CD4-positive, CD25-positive, alpha-beta regulatory T cell (primary cell): ENCODE data around the gene POMT1. TPM values are rescaled to one million over a fixed set of nuclear protein-coding genes. Genes with fewer than 3 reads are reported as not detected.
A peak's percentile ranks its signal among the peaks of the same experiment; 100 is the strongest.

Experiments used
- ATAC-seq, 2 donors: fragments of 150-1000 bp; cut with Tn5 transposase; one replicate each; pipeline ENCODE4 v1.10.0; 2021; ENCODE audit warnings: low read depth in 2 of 2, moderate number of reproducible peaks in 2 of 2, moderate library complexity in 1 of 2
- DNase-seq, 3 donors: peaks; one replicate each; pipeline versions ENCODE4 v3.0.0 to v3.0.0-alpha.2; 2012 to 2022; ENCODE audit warnings: mixed read lengths in 1 of 3
- H3K27ac ChIP-seq: one replicate; pipeline ENCODE4 v1.7.0; 2013; ENCODE audit warnings: mild to moderate bottlenecking, low read length; ENCODE audit not compliant: insufficient read depth, poor library complexity, severe bottlenecking
- H3K27me3 ChIP-seq: one replicate; pipeline ENCODE4 v1.7.0; 2013; ENCODE audit warnings: low read length; ENCODE audit not compliant: control insufficient read depth, insufficient read depth
- H3K36me3 ChIP-seq: one replicate; pipeline ENCODE4 v1.7.0; 2013; ENCODE audit warnings: mild to moderate bottlenecking, low read length, moderate library complexity; ENCODE audit not compliant: control insufficient read depth, insufficient read depth
- H3K4me1 ChIP-seq: 2 replicates; pipeline ENCODE4 v1.7.0; 2013; ENCODE audit warnings: mild to moderate bottlenecking, low read length; ENCODE audit not compliant: insufficient read depth, control insufficient read depth, poor library complexity, severe bottlenecking
- H3K4me3 ChIP-seq: one replicate; pipeline ENCODE4 v1.7.0; 2013; ENCODE audit warnings: low read depth, mild to moderate bottlenecking, low read length, moderate library complexity
- H3K9me3 ChIP-seq, 2 experiments: 1 replicate in 1 of 2; 2 replicates in 1 of 2; pipeline ENCODE4 v1.7.0; 2013; ENCODE audit warnings: low read length in 2 of 2, mild to moderate bottlenecking in 1 of 2, moderate library complexity in 1 of 2; ENCODE audit not compliant: control insufficient read depth in 2 of 2
- H3K27ac Mint-ChIP-seq, 3 donors: one replicate each; pipeline ENCODE4 v1.8.0; 2020 to 2022; ENCODE audit warnings: mild to moderate bottlenecking in 3 of 3, mixed read lengths in 3 of 3, moderate library complexity in 2 of 3
- H3K27me3 Mint-ChIP-seq: one replicate; pipeline ENCODE4 v1.8.0; 2022; ENCODE audit warnings: mild to moderate bottlenecking, mixed read lengths
- H3K36me3 Mint-ChIP-seq: one replicate; pipeline ENCODE4 v1.8.0; 2020; ENCODE audit warnings: mixed read lengths
- H3K4me1 Mint-ChIP-seq, 4 donors: one replicate each; pipeline ENCODE4 v1.8.0; 2020 to 2022; ENCODE audit warnings: mixed read lengths in 4 of 4, mild to moderate bottlenecking in 1 of 4
- H3K4me3 Mint-ChIP-seq, 4 donors: one replicate each; pipeline ENCODE4 v1.8.0; 2020 to 2022; ENCODE audit warnings: mild to moderate bottlenecking in 4 of 4, mixed read lengths in 4 of 4, moderate library complexity in 3 of 4
- H3K9me3 Mint-ChIP-seq, 7 donors: one replicate each; pipeline ENCODE4 v1.8.0; 2020 to 2022; ENCODE audit warnings: mixed read lengths in 7 of 7, mild to moderate bottlenecking in 3 of 7, moderate library complexity in 2 of 7
- polyA plus RNA-seq, 4 donors: library from polyadenylated mRNA; unstranded; fragments of 300-500 nt; fragmentation: Illumina TruSeq; gene quantifications; one replicate each; pipeline ENCODE4 v1.2.3, GENCODE V29; 2021
- total RNA-seq: library from RNA; stranded (reverse); gene quantifications from one replicate; pipeline ENCODE4 v1.2.3, GENCODE V29; 2022

Gene POMT1
- total and polyA plus RNA-seq, 5 donors from 2014 or later: 13.2 to 52.3 (median 15.5) TPM

DNA sequence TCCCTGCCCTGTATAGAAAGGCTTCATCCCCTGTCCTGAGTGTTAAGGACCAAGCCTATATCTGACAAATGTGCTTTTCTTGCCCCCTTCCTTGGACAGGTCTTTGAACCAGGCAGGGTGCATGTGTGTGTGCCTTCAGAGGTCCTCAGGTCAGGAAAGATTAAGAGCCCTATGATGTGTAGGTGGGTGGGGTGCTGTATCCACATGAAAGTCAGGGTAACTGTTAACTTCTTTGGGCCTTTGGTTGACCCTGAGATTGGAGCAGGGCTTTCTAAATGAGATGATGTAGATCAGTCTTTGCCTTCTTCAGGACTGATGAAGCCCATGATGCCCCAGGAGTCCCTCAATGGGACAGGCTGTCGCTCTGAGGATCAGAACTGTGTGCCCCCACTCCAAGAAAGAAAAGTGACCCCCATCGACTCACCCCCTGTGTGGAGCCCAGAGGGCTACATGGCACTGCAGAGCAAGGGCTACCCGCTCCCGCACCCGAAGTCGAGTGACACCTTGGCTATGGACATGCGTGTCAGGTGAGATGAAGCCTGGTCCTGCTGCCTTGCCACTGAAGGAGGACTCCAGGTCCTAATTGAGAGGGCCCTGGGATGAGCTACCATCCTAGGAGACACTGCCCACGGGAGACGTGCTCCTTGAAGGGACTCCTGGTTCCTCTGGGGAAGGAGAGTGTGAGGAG is 29.4 kb upstream of the POMT1 start:
- Mint-ChIP-seq H3K27ac (peak overlapping the region in 2 of 3 donors; percentile 32 to 73), H3K36me3 (peaks cover 36% of the 10 kb centered on the region), H3K9me3 (no peaks in the 10 kb centered on the region), H3K27me3 (no peaks in the 10 kb centered on the region), H3K4me1 (peaks cover 0 to 11% (median 8%) of the 10 kb centered on the region in 4 donors), H3K4me3 (no peak overlapping the region)
- no peaks in the 10 kb centered on the region for H3K27me3 ChIP-seq
- H3K27ac ChIP-seq: no peak overlapping the region
- H3K4me3 ChIP-seq: no peak overlapping the region
- H3K4me1 ChIP-seq: no peaks in the 10 kb centered on the region
- ATAC-seq: no peak
- peaks cover 96% of the 10 kb centered on the region for H3K36me3 ChIP-seq
- DNase-seq: no peak
- no peaks in the 10 kb centered on the region for H3K9me3 ChIP-seq

DNA sequence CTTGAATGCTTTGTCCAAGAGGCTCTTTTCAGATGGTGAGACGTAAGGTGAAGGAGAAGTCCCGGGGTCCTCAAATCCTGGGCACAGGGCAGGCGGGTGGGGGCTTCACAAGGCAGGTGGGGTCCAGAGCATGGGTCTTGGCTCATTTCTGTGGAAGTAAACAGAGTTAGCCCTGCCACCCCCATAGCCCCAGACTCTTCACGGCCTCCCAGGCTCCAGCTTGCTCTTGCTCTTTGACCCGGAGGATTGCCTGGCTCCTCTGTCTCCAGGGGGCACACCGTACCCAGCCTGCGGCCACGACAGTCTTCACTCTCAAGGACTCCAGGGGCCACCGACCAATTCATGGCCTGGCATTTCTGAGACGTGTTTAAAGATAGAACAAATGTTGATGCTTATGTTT is 28.8 kb upstream of the POMT1 start:
- H3K4me1 Mint-ChIP-seq: peaks cover 0 to 12% (median 8%) of the 10 kb centered on the region in 4 donors
- DNase-seq (no peak), ATAC-seq (no peak)
- H3K9me3 Mint-ChIP-seq: no peaks in the 10 kb centered on the region
- no peaks in the 10 kb centered on the region for H3K27me3 Mint-ChIP-seq
- H3K4me3 Mint-ChIP-seq: no peak overlapping the region
- Histone ChIP-seq H3K9me3 (no peaks in the 10 kb centered on the region), H3K4me1 (no peaks in the 10 kb centered on the region), H3K36me3 (peaks cover 96% of the 10 kb centered on the region), H3K4me3 (no peak overlapping the region), H3K27me3 (no peaks in the 10 kb centered on the region), H3K27ac (no peak overlapping the region)
- H3K36me3 Mint-ChIP-seq: peaks cover 39% of the 10 kb centered on the region
- H3K27ac Mint-ChIP-seq: no peak overlapping the region

DNA sequence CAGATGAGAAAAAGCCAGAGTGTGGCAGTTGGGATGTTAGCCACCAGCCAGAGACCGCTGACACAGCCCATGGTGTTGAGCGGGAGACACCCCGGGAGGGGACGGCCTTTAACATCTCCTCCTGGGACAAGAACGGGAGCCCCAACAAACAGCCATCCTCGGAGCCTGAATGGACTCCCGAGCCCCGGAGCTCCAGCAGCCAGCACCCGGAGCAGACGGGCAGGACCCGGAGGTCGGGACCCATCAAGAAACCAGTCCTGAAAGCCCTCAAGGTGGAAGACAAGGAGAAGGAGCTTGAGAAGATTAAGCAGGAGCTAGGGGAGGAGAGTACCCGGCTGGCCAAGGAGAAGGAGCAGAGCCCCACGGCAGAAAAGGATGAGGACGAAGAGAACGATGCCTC is 28.0 kb upstream of the POMT1 start:
- peaks cover 40% of the 10 kb centered on the region for H3K36me3 Mint-ChIP-seq
- H3K4me1 ChIP-seq: no peaks in the 10 kb centered on the region
- H3K27ac ChIP-seq: no peak overlapping the region
- no peak for ATAC-seq
- H3K4me3 ChIP-seq: no peak overlapping the region
- no peak overlapping the region for H3K4me3 Mint-ChIP-seq
- peak overlapping the region in 1 of 3 donors; percentile 82 for H3K27ac Mint-ChIP-seq
- H3K27me3 Mint-ChIP-seq: no peaks in the 10 kb centered on the region
- peaks cover 97% of the 10 kb centered on the region for H3K36me3 ChIP-seq
- DNase-seq: no peak
- peaks cover 0 to 12% (median 8%) of the 10 kb centered on the region in 4 donors for H3K4me1 Mint-ChIP-seq
- no peaks in the 10 kb centered on the region for H3K9me3 Mint-ChIP-seq
- no peaks in the 10 kb centered on the region for H3K27me3 ChIP-seq
- H3K9me3 ChIP-seq: no peaks in the 10 kb centered on the region

DNA sequence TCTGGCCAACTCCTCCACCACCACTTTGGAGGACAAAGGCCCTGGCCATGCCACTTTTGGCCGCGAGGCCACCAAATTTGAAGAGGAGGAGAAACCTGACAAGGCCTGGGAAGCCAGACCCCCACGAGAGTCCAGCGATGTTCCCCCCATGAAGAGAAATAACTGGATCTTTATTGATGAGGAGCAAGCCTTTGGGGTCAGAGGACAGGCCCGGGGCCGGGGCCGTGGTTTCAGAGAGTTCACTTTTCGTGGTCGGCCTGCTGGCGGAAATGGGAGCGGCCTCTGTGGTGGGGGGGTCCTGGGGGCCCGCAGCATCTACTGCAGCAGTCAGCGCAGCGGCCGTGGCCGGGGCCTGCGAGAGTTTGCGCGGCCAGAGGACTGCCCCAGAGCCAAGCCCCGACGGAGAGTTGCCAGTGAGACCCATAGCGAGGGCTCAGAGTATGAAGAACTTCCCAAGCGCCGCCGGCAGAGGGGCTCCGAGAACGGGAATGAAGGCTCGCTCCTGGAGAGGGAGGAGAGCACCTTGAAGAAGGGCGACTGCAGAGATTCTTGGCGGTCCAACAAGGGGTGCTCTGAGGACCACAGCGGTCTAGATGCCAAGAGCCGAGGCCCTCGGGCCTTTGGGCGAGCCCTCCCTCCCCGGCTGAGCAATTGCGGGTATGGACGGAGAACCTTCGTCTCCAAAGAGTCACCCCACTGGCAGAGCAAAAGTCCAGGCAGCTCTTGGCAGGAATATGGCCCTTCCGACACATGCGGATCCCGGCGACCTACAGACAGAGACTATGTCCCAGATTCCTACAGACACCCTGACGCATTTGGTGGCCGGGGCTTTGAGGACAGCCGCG is 27.4 kb upstream of the POMT1 start:
- Histone ChIP-seq H3K36me3 (peaks cover 97% of the 10 kb centered on the region), H3K27me3 (no peaks in the 10 kb centered on the region), H3K4me3 (no peak overlapping the region), H3K4me1 (no peaks in the 10 kb centered on the region), H3K27ac (no peak overlapping the region), H3K9me3 (no peaks in the 10 kb centered on the region)
- DNase-seq (no peak), ATAC-seq (no peak)
- no peaks in the 10 kb centered on the region for H3K27me3 Mint-ChIP-seq
- H3K36me3 Mint-ChIP-seq: peaks cover 34% of the 10 kb centered on the region
- H3K4me1 Mint-ChIP-seq: peaks cover 0 to 11% (median 7%) of the 10 kb centered on the region in 4 donors
- no peaks in the 10 kb centered on the region for H3K9me3 Mint-ChIP-seq
- peak overlapping the region in 1 of 4 donors; percentile 38 for H3K4me3 Mint-ChIP-seq
- peak overlapping the region in 1 of 3 donors; percentile 82 for H3K27ac Mint-ChIP-seq

DNA sequence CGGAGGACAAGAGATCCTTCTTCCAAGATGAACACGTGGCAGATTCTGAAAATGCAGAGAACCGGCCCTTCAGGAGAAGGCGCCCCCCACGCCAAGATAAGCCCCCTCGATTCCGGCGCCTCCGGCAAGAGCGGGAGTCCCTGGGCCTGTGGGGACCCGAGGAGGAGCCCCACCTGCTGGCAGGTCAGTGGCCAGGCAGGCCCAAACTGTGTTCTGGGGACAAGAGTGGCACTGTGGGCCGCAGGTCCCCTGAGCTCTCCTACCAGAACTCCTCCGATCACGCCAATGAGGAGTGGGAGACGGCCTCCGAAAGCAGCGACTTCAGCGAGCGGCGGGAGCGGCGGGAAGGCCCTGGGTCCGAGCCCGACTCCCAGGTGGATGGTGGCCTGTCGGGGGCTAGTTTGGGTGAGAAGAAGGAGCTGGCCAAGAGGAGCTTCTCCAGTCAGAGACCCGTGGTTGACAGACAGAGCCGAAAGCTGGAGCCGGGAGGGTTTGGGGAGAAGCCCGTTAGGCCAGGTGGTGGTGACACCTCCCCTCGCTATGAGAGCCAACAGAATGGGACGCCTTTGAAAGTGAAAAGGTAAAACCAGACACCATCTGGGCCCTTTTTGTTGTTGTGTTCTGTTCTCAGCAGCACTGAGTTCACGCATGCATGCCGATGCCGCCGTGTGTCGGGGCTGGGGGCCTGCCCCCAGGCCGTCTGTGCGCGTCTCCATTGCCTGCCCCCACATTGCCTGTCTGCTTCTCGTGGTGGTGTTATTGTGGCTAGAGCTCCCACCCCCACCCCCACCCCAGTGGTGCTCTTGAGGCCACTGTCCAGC is 26.6 kb upstream of the POMT1 start:
- no peak for DNase-seq
- Histone ChIP-seq H3K27me3 (no peaks in the 10 kb centered on the region), H3K36me3 (peaks cover 93% of the 10 kb centered on the region), H3K27ac (no peak overlapping the region), H3K4me1 (no peaks in the 10 kb centered on the region), H3K4me3 (no peak overlapping the region), H3K9me3 (no peaks in the 10 kb centered on the region)
- H3K4me1 Mint-ChIP-seq: peaks cover 0 to 11% (median 4%) of the 10 kb centered on the region in 4 donors
- no peak overlapping the region for H3K27ac Mint-ChIP-seq
- peaks cover 30% of the 10 kb centered on the region for H3K36me3 Mint-ChIP-seq
- H3K9me3 Mint-ChIP-seq: no peaks in the 10 kb centered on the region
- no peak for ATAC-seq
- no peak overlapping the region for H3K4me3 Mint-ChIP-seq
- H3K27me3 Mint-ChIP-seq: no peaks in the 10 kb centered on the region

DNA sequence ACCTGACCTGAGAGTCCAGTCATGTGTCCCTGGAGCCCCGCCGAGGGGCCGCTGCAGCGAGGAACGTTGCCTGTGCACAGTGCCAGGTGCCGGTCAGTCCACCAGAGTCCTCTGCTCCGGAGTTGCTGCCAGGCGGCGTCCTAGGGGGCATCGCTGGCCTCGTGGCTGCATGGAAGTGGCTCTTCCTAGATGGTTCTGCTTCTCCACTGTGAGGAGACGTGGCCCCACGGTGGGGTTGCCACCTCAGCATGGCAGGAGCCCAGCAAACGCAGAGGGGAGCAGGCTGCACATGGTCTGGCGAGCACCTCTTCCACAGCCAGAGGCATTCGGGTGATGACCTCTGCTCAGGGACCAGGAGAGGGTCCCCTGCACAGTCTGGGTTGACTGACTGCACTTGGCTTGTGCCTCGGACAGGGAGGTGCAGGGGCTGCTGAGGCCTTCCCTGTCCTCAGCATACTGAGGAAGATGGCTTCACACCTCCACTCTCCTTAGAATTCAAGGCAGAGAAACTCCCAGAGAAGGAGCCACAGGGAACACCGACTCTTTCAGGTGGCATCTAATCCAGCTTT is 25.9 kb upstream of the POMT1 start:
- Mint-ChIP-seq H3K36me3 (peaks cover 31% of the 10 kb centered on the region), H3K27me3 (no peaks in the 10 kb centered on the region), H3K27ac (no peak overlapping the region), H3K9me3 (no peaks in the 10 kb centered on the region), H3K4me3 (no peak overlapping the region), H3K4me1 (peaks cover 0 to 5% (median 4%) of the 10 kb centered on the region in 4 donors)
- no peaks in the 10 kb centered on the region for H3K27me3 ChIP-seq
- H3K4me3 ChIP-seq: no peak overlapping the region
- peaks cover 93% of the 10 kb centered on the region for H3K36me3 ChIP-seq
- peak in 1 of 3 donors; percentile 0 for DNase-seq
- H3K4me1 ChIP-seq: no peaks in the 10 kb centered on the region
- no peak for ATAC-seq
- H3K9me3 ChIP-seq: no peaks in the 10 kb centered on the region
- no peak overlapping the region for H3K27ac ChIP-seq

DNA sequence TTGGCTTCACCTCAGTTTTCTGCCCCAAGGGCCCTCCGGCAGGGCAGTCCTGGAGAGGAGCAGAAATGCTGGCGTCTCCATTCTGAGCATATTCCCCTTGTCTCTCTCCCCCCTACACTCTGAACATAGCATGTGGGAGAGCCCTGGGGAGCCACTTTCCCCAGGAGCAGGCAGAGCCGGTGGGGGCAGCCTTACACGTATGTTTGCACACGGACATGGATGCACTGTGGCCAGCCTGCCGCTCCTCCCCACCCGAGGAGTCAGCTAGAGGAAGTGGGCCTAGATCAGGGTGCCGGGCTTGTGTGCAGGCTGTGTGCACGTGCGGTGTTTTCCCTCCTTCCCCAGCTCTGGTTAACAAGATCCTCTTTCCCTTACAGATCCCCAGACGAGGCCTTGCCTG is 25.4 kb upstream of the POMT1 start:
- Histone ChIP-seq H3K36me3 (peaks cover 93% of the 10 kb centered on the region), H3K4me1 (no peaks in the 10 kb centered on the region), H3K27me3 (no peaks in the 10 kb centered on the region), H3K4me3 (no peak overlapping the region), H3K27ac (no peak overlapping the region), H3K9me3 (no peaks in the 10 kb centered on the region)
- peaks cover 36% of the 10 kb centered on the region for H3K36me3 Mint-ChIP-seq
- no peaks in the 10 kb centered on the region for H3K9me3 Mint-ChIP-seq
- no peak overlapping the region for H3K27ac Mint-ChIP-seq
- H3K27me3 Mint-ChIP-seq: no peaks in the 10 kb centered on the region
- H3K4me1 Mint-ChIP-seq: peaks cover 0 to 5% (median 4%) of the 10 kb centered on the region in 4 donors
- DNase-seq (peak in 1 of 3 donors; percentile 0), ATAC-seq (no peak)
- peak overlapping the region in 1 of 4 donors; percentile 11 for H3K4me3 Mint-ChIP-seq
